Stimulated activated naive CD8-positive, alpha-beta T cell treated with anti-CD3 and anti-CD28 coated beads, Interleukin-15, amount 100 ng/mL, for 72 hours (primary cell): ENCODE results near the gene MPDU1.

Experiments used
- ATAC-seq: fragments of 150-1000 bp; cut with Tn5 transposase; 2 replicates; pipeline ENCODE4 v1.10.0; 2021; ENCODE audit warnings: mild to moderate bottlenecking, moderate library complexity
- DNase-seq, 2 donors: peaks; one replicate each; pipeline ENCODE4 v3.0.0; 2021 to 2022
- H3K27ac Mint-ChIP-seq, 2 donors: one replicate each; pipeline ENCODE4 v1.8.0; 2022; ENCODE audit warnings: mild to moderate bottlenecking in 2 of 2, mixed read lengths in 2 of 2, moderate library complexity in 2 of 2
- H3K27me3 Mint-ChIP-seq: one replicate; pipeline ENCODE4 v1.8.0; 2022; ENCODE audit warnings: mixed read lengths
- H3K4me1 Mint-ChIP-seq: one replicate; pipeline ENCODE4 v1.8.0; 2022; ENCODE audit warnings: mild to moderate bottlenecking, mixed read lengths
- H3K4me3 Mint-ChIP-seq, 2 donors: one replicate each; pipeline ENCODE4 v1.8.0; 2022; ENCODE audit warnings: mild to moderate bottlenecking in 2 of 2, mixed read lengths in 2 of 2, moderate library complexity in 1 of 2
- H3K9me3 Mint-ChIP-seq, 2 donors: one replicate each; pipeline ENCODE4 v1.8.0; 2022; ENCODE audit warnings: mixed read lengths in 2 of 2

MPDU1 gene

DNA sequence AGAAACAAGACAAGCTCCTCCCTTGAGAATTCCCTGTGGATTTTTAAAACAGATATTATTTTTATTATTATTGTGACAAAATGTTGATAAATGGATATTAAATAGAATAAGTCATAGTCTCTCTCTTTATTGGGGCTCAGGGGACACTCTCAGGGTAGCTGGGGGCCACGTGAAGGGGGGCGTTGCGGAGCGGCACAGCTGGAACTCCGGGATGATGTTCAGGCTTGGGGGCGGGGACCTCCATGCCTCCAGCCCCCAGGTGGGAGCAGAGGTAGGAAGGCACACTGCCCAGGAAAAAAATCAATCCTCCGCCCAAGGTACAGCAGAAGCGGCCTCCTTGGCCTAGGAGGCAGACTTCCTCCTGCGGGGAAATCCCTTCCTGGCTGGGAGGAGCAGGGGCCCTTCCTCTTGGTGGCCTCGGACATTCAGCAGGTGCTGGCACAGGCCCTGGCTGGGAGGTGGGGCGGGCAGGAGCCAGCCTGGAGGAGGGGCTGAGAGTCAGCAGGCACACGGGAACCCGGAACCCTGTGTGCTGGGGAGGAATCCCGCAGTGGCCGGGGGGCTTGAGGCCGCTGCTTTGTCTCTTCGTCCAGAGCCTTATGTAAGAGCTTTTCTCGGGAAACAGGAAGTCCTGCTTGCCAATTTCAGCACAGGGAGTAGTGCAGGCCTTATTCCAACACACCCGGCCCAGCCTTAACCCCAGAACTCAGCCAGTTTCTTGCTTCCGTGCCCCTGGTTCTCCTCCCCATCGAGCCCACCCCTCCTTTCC lies 25.7 kb upstream of the MPDU1 start:
- peak; percentile 29 for ATAC-seq

DNA sequence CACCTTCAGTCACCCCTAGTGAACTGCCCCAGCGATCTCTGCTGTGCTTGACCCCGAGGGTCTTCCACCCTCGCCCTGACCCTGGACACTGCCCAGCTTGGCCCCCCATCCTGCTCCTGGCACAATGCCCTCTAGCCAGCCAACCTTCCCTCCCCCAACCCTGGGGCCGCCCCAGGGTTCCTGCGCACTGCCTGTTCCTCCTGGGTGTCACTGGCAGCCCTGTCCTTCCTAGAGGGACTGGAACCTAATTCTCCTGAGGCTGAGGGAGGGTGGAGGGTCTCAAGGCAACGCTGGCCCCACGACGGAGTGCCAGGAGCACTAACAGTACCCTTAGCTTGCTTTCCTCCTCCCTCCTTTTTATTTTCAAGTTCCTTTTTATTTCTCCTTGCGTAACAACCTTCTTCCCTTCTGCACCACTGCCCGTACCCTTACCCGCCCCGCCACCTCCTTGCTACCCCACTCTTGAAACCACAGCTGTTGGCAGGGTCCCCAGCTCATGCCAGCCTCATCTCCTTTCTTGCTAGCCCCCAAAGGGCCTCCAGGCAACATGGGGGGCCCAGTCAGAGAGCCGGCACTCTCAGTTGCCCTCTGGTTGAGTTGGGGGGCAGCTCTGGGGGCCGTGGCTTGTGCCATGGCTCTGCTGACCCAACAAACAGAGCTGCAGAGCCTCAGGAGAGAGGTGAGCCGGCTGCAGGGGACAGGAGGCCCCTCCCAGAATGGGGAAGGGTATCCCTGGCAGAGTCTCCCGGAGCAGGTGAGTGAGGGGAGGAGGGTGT lies 24.9 kb upstream of the MPDU1 start, which contains the start of gene TNFSF13:
TNFSF13 (plus strand) TSS at position 207 of the 776 bp plus-strand sequence; CDS start at position 497, 290 bp downstream.
- peak within 1 kb of the TSS; percentile 95 for H3K27ac Mint-ChIP-seq
- no peak for ATAC-seq
- H3K27me3 Mint-ChIP-seq = no peaks in the 10 kb centered on the region
- no peak for DNase-seq
- H3K4me3 Mint-ChIP-seq = peak within 1 kb of the TSS; percentile 98 to 99
- H3K4me1 Mint-ChIP-seq = peaks cover 77% of the 10 kb centered on the region
- no peaks in the 10 kb centered on the region for H3K9me3 Mint-ChIP-seq

More for the DNA sequence above, 25.7 kb upstream of the MPDU1 start:
- Mint-ChIP-seq H3K9me3 (no peaks in the 10 kb centered on the region), H3K27ac (peak overlapping the region; percentile 95), H3K4me3 (peak overlapping the region; percentile 98 to 99), H3K4me1 (peaks cover 77% of the 10 kb centered on the region), H3K27me3 (no peaks in the 10 kb centered on the region)
- peak in 1 of 2 donors; percentile 60 for DNase-seq

- Mint-ChIP-seq H3K27me3 (no peaks in the 10 kb centered on the region), H3K9me3 (no peaks in the 10 kb centered on the region), H3K27ac (peak overlapping the region in 1 of 2 donors; percentile 47), H3K4me1 (peaks cover 80% of the 10 kb centered on the region), H3K4me3 (peak overlapping the region; percentile 98 to 99)
- DNase-seq = no peak
- no peak for ATAC-seq
Observed at GRCh38 chr17:7559320-7560171, 24.1 kb upstream of the MPDU1 start.

DNA sequence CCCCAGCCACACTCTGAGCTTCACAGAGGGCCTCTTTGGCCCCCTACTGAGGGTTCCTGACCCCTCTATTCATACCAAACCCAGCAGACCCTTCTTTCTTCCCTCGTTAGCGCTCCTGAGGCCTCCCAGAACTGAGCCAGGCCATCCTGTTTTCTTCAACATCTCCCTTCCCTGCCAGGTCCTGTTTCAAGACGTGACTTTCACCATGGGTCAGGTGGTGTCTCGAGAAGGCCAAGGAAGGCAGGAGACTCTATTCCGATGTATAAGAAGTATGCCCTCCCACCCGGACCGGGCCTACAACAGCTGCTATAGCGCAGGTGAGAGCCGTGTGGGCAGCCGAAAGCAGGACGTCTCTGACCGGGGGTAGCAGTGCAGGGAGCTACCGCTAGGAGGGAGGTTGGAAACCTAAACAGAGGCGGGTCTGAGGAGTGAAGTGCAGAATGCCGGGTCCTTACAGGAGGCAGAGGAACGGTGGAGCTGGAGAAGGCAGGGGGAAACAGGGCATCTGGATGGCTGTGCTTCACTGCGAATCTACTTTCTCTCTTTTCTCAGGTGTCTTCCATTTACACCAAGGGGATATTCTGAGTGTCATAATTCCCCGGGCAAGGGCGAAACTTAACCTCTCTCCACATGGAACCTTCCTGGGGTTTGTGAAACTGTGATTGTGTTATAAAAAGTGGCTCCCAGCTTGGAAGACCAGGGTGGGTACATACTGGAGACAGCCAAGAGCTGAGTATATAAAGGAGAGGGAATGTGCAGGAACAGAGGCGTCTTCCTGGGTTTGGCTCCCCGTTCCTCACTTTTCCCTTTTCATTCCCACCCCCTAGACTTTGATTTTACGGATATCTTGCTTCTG lies 23.3 kb upstream of the MPDU1 start:
- peak; percentile 58 to 70 for DNase-seq
- peak overlapping the region; percentile 93 to 96 for H3K27ac Mint-ChIP-seq
- ATAC-seq = peak; percentile 56
- peak overlapping the region; percentile 98 to 99 for H3K4me3 Mint-ChIP-seq
- peaks cover 80% of the 10 kb centered on the region for H3K4me1 Mint-ChIP-seq
- no peaks in the 10 kb centered on the region for H3K27me3 Mint-ChIP-seq
- no peaks in the 10 kb centered on the region for H3K9me3 Mint-ChIP-seq

DNA sequence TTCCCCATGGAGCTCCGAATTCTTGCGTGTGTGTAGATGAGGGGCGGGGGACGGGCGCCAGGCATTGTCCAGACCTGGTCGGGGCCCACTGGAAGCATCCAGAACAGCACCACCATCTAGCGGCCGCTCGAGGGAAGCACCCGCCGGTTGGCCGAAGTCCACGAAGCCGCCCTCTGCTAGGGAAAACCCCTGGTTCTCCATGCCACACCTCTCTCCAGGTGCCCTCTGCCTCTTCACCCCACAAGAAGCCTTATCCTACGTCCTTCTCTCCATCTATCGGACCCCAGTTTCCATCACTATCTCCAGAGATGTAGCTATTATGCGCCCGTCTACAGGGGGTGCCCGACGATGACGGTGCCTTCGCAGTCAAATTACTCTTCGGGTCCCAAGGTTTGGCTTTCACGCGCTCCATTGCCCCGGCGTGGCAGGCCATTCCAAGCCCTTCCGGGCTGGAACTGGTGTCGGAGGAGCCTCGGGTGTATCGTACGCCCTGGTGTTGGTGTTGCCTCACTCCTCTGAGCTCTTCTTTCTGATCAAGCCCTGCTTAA lies 22.6 kb upstream of the MPDU1 start:
- ATAC-seq (peak; percentile 80), DNase-seq (peak; percentile 82 to 89)
- H3K9me3 Mint-ChIP-seq = no peaks in the 10 kb centered on the region
- peak overlapping the region; percentile 98 to 99 for H3K4me3 Mint-ChIP-seq
- H3K27me3 Mint-ChIP-seq = no peaks in the 10 kb centered on the region
- H3K4me1 Mint-ChIP-seq = peaks cover 80% of the 10 kb centered on the region
- peak overlapping the region; percentile 93 to 96 for H3K27ac Mint-ChIP-seq

GRCh38 chr17:7561589-7562207 lies 22.0 kb upstream of the MPDU1 start, which contains the start of gene SENP3:
Gene SENP3 (plus strand): TSS chr17:7561919. CDS start chr17:7563077, 1,158 bp downstream.
- Mint-ChIP-seq H3K4me1 (peaks cover 76% of the 10 kb centered on the region), H3K9me3 (no peaks in the 10 kb centered on the region), H3K27me3 (no peaks in the 10 kb centered on the region), H3K27ac (peak within 1 kb of the TSS; percentile 93 to 98), H3K4me3 (peak within 1 kb of the TSS; percentile 98 to 99)
- peak; percentile 87 to 90 for DNase-seq
- peak; percentile 87 for ATAC-seq

GRCh38 chr17:7562208-7562605 lies 21.4 kb upstream of the MPDU1 start:
- no peaks in the 10 kb centered on the region for H3K27me3 Mint-ChIP-seq
- H3K27ac Mint-ChIP-seq = peak overlapping the region; percentile 93 to 98
- H3K4me1 Mint-ChIP-seq = peaks cover 75% of the 10 kb centered on the region
- no peaks in the 10 kb centered on the region for H3K9me3 Mint-ChIP-seq
- H3K4me3 Mint-ChIP-seq = peak overlapping the region; percentile 98 to 99
- DNase-seq (no peak), ATAC-seq (peak; percentile 9)

- no peak for ATAC-seq
- no peak for DNase-seq
- no peaks in the 10 kb centered on the region for H3K9me3 Mint-ChIP-seq
- peaks cover 66% of the 10 kb centered on the region for H3K4me1 Mint-ChIP-seq
- peak overlapping the region in 1 of 2 donors; percentile 93 for H3K27ac Mint-ChIP-seq
- H3K4me3 Mint-ChIP-seq = peak overlapping the region; percentile 98 to 99
- H3K27me3 Mint-ChIP-seq = no peaks in the 10 kb centered on the region
Observed at GRCh38 chr17:7563115-7563869, 20.4 kb upstream of the MPDU1 start.

DNA sequence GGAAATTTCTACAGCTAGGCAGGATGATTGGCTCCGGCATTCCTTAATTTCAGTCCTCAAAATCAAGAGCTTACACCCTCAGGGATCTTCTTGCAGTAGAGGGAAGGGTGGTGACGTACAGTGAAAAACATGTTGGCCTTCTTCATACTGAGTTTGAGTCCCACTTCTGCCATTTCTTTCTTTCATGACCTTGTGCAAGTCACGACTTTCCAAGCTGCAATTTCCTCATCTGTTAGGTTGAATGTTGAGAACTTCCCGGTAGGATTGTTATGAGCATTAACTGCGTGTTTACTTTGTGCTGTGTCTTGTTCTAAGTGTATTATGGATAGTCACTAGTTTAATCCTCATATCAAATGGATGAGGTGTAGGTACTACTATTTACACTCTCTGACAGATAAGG lies 14.1 kb upstream of the MPDU1 start:
- ATAC-seq (no peak), DNase-seq (no peak)
- Mint-ChIP-seq H3K4me1 (peaks cover 64% of the 10 kb centered on the region), H3K9me3 (no peaks in the 10 kb centered on the region), H3K27me3 (no peaks in the 10 kb centered on the region), H3K4me3 (no peak overlapping the region), H3K27ac (no peak overlapping the region)

- Mint-ChIP-seq H3K4me1 (peaks cover 64% of the 10 kb centered on the region), H3K9me3 (no peaks in the 10 kb centered on the region), H3K27me3 (no peaks in the 10 kb centered on the region), H3K27ac (no peak overlapping the region), H3K4me3 (no peak overlapping the region)
- no peak for DNase-seq
- ATAC-seq = no peak
Observed at GRCh38 chr17:7570351-7570750, 13.3 kb upstream of the MPDU1 start.

DNA sequence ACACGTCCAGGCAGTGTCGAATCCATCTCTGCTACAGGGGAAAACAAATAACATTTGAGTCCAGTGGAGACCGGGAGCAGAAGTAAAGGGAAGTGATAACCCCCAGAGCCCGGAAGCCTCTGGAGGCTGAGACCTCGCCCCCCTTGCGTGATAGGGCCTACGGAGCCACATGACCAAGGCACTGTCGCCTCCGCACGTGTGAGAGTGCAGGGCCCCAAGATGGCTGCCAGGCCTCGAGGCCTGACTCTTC lies 11.4 kb upstream of the MPDU1 start:
- Mint-ChIP-seq H3K9me3 (no peaks in the 10 kb centered on the region), H3K27me3 (no peaks in the 10 kb centered on the region), H3K4me3 (peak overlapping the region; percentile 98 to 99), H3K27ac (peak overlapping the region; percentile 100), H3K4me1 (peaks cover 78% of the 10 kb centered on the region)
- no peak for DNase-seq
- ATAC-seq = no peak

DNA sequence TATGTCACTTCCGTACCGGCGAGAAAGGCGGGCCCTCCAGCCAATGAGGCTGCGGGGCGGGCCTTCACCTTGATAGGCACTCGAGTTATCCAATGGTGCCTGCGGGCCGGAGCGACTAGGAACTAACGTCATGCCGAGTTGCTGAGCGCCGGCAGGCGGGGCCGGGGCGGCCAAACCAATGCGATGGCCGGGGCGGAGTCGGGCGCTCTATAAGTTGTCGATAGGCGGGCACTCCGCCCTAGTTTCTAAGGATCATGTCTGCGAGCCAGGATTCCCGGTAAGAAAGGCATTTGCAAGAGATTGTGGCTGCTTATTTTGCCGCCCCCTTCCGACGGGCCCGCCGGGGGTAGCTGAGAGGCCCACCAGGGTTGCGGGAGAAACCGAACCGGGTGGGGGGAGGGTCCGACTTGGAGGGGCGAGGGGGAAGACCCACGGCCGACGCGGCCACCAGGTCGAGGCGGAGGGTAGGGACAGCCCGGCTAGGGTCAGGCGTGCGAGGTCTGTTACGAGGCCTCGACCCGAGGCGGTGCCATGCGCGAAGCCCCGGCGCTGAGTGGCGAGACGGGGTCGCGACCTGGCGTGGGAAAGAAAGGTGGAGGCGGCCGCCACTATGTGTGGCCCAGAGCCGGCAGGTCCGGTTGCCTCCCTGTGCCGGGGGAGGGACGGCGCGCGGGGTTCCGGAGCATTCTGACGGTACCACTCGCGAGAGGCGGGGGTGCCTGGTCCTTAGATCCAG lies 10.9 kb upstream of the MPDU1 start:
- peak overlapping the region; percentile 98 to 99 for H3K4me3 Mint-ChIP-seq
- ATAC-seq (peak; percentile 88), DNase-seq (peak; percentile 100)
- no peaks in the 10 kb centered on the region for H3K9me3 Mint-ChIP-seq
- H3K4me1 Mint-ChIP-seq = peaks cover 83% of the 10 kb centered on the region
- H3K27me3 Mint-ChIP-seq = no peaks in the 10 kb centered on the region
- H3K27ac Mint-ChIP-seq = peak overlapping the region; percentile 100
